Colonic mucosa (tissue), 4 donors: ENCODE data around the gene TRMT13. TPM values are rescaled to one million over a fixed set of nuclear protein-coding genes. Genes with fewer than 3 reads are reported as not detected.
A peak's percentile ranks its signal among the peaks of the same experiment; 100 is the strongest.

Experiments
- DNase-seq: peaks from one replicate; pipeline ENCODE4 v3.0.0-alpha.2; 2020
- H3K27ac ChIP-seq: fragments of 200-600 bp; one replicate; pipeline ENCODE4 v1.8.0; 2021
- H3K27me3 ChIP-seq: fragments of 200-600 bp; one replicate; pipeline ENCODE4 v1.8.0; 2021
- H3K36me3 ChIP-seq: fragments of 200-600 bp; one replicate; pipeline ENCODE4 v1.8.0; 2021
- H3K4me1 ChIP-seq: fragments of 200-600 bp; one replicate; pipeline ENCODE4 v1.8.0; 2021; ENCODE audit warnings: mild to moderate bottlenecking
- H3K4me3 ChIP-seq: fragments of 200-600 bp; one replicate; pipeline ENCODE4 v1.8.0; 2021
- H3K9ac ChIP-seq, 2 donors: one replicate each; pipeline ENCODE4 v1.7.0; 2013; ENCODE audit warnings: control low read depth in 2 of 2, low read depth in 2 of 2, low read length in 2 of 2
- H3K9me3 ChIP-seq: fragments of 200-600 bp; one replicate; pipeline ENCODE4 v1.8.0; 2021
- intact Hi-C: fragments of 100-400 bp; cut with DNase I; formaldehyde crosslinking; loops from one replicate; pipeline ENCODE4 v1.14.1; 2022
- total RNA-seq, 2 donors: library from RNA; stranded (reverse); fragmentation: NEBNext Ultra II Directional in 1 of 2; extraction: Animal tissue kit (Norgen Biotek cat#: 25700) in 1 of 2; gene quantifications; one replicate each; pipeline ENCODE4 v1.2.1, GENCODE V29; 2021
- TF ChIP-seq, protein P1 (sequence below): fragments of 200-600 bp; IDR thresholded peaks from one replicate; pipeline ENCODE4 v1.8.0; 2022; ENCODE audit warnings: antibody characterized with exemption, mild to moderate bottlenecking
- donor health status: healthy.
- donor health status: DM: no; HTN: no; CAD: no.
- donor health status: DM: no; HTN: no; CAD: no.

Gene TRMT13, protein sequence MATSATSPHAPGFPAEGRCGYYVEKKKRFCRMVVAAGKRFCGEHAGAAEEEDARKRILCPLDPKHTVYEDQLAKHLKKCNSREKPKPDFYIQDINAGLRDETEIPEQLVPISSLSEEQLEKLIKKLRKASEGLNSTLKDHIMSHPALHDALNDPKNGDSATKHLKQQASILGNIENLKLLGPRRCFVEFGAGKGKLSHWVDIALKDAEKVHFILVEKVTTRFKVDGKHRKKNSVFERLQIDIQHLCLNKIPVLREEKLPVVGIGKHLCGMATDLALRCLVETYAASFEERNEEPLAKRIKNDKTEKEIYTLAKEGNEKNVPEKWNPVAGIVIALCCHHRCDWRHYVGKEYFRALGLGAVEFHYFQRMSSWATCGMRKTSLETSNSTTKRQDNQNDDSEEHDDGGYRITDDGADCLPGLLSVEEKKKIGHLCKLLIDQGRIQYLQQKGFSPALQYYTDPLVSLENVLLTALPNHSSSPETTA
- total RNA-seq = 10 to 100 TPM in 1 of 2 donors, 1 to 10 TPM in 1; 8.6 to 11.5 TPM

DNA sequence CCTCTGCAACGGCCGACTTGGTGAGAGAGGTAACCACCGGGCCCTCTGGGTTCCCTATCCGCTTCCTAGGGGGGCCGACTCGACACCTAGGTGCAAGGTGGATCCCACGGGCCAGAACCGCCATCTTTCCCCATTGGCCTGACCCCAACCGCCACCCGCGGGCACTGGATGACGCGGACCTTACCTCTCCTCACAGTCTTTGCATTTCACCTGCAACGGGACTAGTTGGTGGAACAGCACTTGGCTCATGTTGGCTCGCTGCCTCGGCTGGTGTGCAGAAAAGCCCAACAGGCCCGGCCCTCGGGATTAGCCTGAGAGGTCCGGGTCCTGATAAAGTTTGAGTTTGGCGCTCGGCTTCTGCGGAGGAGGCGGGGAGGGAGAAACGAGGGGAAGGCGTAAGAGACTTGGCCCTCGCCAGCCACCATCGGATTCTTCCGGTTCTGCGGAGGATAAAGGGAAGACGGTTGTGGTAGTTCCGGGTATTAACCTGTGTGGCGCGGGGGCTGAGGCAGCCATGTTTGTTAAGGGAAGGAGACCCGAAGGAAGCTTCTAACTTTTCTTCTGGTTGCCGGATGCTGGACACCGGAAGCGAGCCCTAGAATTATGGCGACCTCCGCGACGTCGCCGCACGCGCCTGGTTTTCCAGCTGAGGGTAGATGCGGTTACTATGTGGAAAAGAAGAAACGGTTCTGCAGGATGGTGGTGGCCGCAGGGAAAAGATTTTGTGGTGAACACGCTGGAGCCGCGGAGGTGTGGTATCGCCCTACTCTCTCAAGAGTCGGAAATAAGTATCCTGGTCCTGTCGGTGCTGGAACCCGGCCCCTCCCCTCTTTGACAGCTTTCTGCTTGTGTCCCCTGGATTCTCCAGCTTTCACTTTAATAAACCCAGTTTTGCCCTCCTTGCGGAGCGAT lies at the start of gene TRMT13, which contains the start of gene SASS6:
TSS of gene TRMT13 (plus strand) at position 598 of the 912 bp plus-strand sequence. CDS start at position 604, 6 bp downstream.
TSS of gene SASS6 (minus strand) at position 365 of the 912 bp plus-strand sequence. CDS start at position 249, 116 bp downstream.
- TF ChIP-seq, protein P1, sequence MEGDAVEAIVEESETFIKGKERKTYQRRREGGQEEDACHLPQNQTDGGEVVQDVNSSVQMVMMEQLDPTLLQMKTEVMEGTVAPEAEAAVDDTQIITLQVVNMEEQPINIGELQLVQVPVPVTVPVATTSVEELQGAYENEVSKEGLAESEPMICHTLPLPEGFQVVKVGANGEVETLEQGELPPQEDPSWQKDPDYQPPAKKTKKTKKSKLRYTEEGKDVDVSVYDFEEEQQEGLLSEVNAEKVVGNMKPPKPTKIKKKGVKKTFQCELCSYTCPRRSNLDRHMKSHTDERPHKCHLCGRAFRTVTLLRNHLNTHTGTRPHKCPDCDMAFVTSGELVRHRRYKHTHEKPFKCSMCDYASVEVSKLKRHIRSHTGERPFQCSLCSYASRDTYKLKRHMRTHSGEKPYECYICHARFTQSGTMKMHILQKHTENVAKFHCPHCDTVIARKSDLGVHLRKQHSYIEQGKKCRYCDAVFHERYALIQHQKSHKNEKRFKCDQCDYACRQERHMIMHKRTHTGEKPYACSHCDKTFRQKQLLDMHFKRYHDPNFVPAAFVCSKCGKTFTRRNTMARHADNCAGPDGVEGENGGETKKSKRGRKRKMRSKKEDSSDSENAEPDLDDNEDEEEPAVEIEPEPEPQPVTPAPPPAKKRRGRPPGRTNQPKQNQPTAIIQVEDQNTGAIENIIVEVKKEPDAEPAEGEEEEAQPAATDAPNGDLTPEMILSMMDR = no peak
- Histone ChIP-seq H3K9me3 (no peaks in the 10 kb centered on the region), H3K4me3 (peak within 1 kb of the TSS; percentile 76), H3K9ac (peak within 1 kb of the TSS; percentile 67 to 73), H3K27me3 (no peaks in the 10 kb centered on the region), H3K4me1 (peaks cover 11% of the 10 kb centered on the region), H3K27ac (peak within 1 kb of the TSS; percentile 59), H3K36me3 (peaks cover 4% of the 10 kb centered on the region)
- intact Hi-C loops = loop anchor here (10.0 kb wide), 3 partner anchors 132 to 332 kb away; partner anchors contain the start of genes CDC14A and RTCA
- DNase-seq = peak; percentile 99

DNA sequence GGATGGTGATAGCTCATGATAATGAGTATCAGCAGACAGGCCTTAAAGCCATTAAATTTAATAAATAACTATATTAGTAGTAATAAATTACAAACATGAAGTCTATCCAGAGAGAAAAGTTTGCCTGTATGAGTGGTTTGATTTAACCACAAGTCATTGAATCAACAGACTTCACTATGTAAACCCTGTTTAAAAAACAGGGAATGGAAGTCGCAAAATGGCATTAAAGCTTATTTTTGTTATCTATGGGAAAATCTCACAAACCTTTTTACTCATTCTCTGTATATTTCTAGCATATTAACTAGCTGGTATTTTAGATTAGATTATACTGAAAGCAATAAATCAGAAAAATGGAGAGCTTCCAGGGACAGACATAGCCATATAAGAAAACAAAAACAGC lies 45.6 kb upstream of the TRMT13 start:
- Histone ChIP-seq H3K9ac (no peak overlapping the region), H3K27me3 (no peaks in the 10 kb centered on the region), H3K27ac (no peak overlapping the region), H3K4me1 (no peaks in the 10 kb centered on the region), H3K4me3 (no peak overlapping the region), H3K9me3 (no peaks in the 10 kb centered on the region), H3K36me3 (peaks cover 1% of the 10 kb centered on the region)
- TF ChIP-seq, protein P1 = no peak
- intact Hi-C loops = no loop called here
- no peak for DNase-seq

DNA sequence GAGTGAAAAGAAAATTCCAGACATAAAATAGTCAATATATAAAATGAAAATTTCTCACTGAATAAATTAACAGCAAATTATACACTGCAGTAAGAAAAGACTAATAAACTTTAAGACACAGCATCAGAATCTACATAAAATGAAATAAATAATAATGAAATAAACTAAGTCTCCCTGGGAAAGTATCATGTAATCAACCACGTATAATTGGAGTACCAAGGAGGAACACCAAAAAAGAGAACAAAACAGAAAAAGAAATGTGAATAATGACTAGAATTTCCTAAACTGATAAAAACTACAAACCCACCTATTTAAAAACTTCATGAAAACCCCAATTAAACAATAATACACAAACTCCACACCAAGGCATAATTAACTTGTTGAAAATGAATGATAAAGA lies 43.9 kb upstream of the TRMT13 start:
- no peaks in the 10 kb centered on the region for H3K36me3 ChIP-seq
- TF ChIP-seq, protein P1 = no peak
- H3K4me1 ChIP-seq = no peaks in the 10 kb centered on the region
- no peaks in the 10 kb centered on the region for H3K9me3 ChIP-seq
- no peak overlapping the region for H3K27ac ChIP-seq
- no peak overlapping the region for H3K9ac ChIP-seq
- DNase-seq = no peak
- no peak overlapping the region for H3K4me3 ChIP-seq
- intact Hi-C loops = no loop called here
- no peaks in the 10 kb centered on the region for H3K27me3 ChIP-seq

DNA sequence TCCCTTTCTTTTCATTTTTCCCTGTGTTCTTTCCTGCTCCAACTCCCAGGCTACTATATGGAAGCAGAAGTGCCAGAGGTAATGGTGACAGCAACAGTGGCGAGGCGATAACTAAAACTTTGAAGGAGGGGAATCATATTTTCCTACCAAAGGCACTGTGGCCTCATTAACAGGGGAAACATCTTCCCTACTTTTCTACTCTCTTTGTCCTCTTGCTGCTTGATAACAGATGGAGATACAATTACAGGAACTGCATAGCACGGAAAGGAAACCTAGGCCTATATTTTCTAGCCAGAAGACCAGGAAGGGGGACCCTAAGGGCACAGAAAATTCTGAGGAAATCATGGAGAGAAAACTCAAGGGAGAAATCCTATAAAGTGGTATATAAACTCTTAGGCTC lies 42.5 kb upstream of the TRMT13 start:
- Histone ChIP-seq H3K9ac (no peak overlapping the region), H3K4me1 (no peaks in the 10 kb centered on the region), H3K4me3 (no peak overlapping the region), H3K27me3 (no peaks in the 10 kb centered on the region), H3K27ac (no peak overlapping the region), H3K36me3 (no peaks in the 10 kb centered on the region), H3K9me3 (no peaks in the 10 kb centered on the region)
- intact Hi-C loops = no loop called here
- TF ChIP-seq, protein P1 = no peak
- DNase-seq = no peak

DNA sequence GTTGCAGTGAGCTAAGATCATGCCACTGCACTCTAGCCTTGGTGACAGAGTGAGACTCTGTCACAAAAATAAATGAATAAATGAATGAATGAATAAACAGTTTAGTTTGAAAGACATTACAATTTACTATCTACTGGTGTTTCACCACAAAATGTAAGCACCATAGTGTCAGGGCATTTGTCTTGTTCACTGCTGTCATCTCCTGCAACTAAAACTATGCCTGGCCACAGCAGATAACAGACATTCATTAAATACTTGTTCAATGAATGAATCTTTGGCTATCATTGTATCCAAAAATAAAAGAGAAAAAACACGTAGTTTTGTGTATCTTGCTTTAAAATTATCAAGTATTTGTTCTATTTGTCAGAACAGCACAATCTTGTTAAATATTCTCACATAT lies 32.8 kb upstream of the TRMT13 start:
- H3K9ac ChIP-seq = no peak overlapping the region
- intact Hi-C loops = no loop called here
- TF ChIP-seq, protein P1 = no peak
- H3K27me3 ChIP-seq = no peaks in the 10 kb centered on the region
- no peak for DNase-seq
- H3K9me3 ChIP-seq = no peaks in the 10 kb centered on the region
- no peaks in the 10 kb centered on the region for H3K4me1 ChIP-seq
- H3K27ac ChIP-seq = no peak overlapping the region
- no peak overlapping the region for H3K4me3 ChIP-seq
- H3K36me3 ChIP-seq = no peaks in the 10 kb centered on the region
